ENCODE results near the gene D2HGDH.

- TF ChIP-seq GATA3 (IDR thresholded peaks at IDR 0.05; ENCODE audit: low read depth, low read length) (no peak), GATA2 (IDR thresholded peaks at IDR 0.05; ENCODE audit: low read depth, low read length) (no peak)
Measured at GRCh38 chr2:241770185-241770935, 35.9 kb downstream of the D2HGDH start.
